Tibial artery (tissue), 4 donors: Measurements from ENCODE around the gene NAPSA.

ENCODE experiments used
- DNase-seq, 2 donors: peaks; one replicate each; pipeline ENCODE4 v3.0.0-alpha.2; 2019
- H3K27ac ChIP-seq, 2 donors: fragments of 200-600 bp; sonication (generic) in 1 of 2; 1 replicate in 1 of 2; 2 replicates in 1 of 2; pipeline ENCODE4 v1.5.1; 2018 to 2019; ENCODE audit warnings: mild to moderate bottlenecking in 1 of 2
- H3K27me3 ChIP-seq, 2 donors: fragments of 200-600 bp; sonication (generic) in 1 of 2; one replicate each; pipeline versions ENCODE4 v1.5.1 to v1.6.0; 2016 to 2019
- H3K36me3 ChIP-seq, 3 donors: fragments of 200-600 bp; sonication (generic) in 2 of 3; one replicate each; pipeline ENCODE4 v1.5.1; 2016 to 2019; ENCODE audit warnings: mild to moderate bottlenecking in 2 of 3
- H3K4me1 ChIP-seq, 4 donors: fragments of 200-600 bp; sonication (generic) in 2 of 4; 1 replicate in 3 of 4; 2 replicates in 1 of 4; pipeline ENCODE4 v1.5.1; 2016 to 2019
- H3K4me3 ChIP-seq, 2 donors: fragments of 200-600 bp; sonication (generic) in 1 of 2; 1 replicate in 1 of 2; 2 replicates in 1 of 2; pipeline ENCODE4 v1.5.1; 2018 to 2019; ENCODE audit warnings: mild to moderate bottlenecking in 2 of 2
- H3K9me3 ChIP-seq, 3 donors: fragments of 200-600 bp; sonication (generic) in 1 of 3; one replicate each; pipeline ENCODE4 v1.5.1; 2016 to 2019
- CTCF ChIP-seq, 2 experiments: fragments of 200-600 bp in 1 of 2; fragments of 450-650 bp in 1 of 2; IDR thresholded peaks; one replicate each; pipeline ENCODE4 v1.5.1; 2017 to 2019; ENCODE audit warnings: antibody characterized with exemption in 2 of 2, mild to moderate bottlenecking in 1 of 2, moderate library complexity in 1 of 2
- intact Hi-C: fragments of 100-400 bp; cut with DNase I; formaldehyde crosslinking; loops from one replicate; pipeline ENCODE4 v1.15.0; 2023; ENCODE audit warnings: low total_unique reads

NAPSA gene

GRCh38 chr19:50315773-50316448 lies 49.5 kb downstream of the NAPSA start:
- H3K27me3 ChIP-seq, result peaks cover 2 to 69% of the 10 kb centered on the region in 2 donors
- no peak for DNase-seq

GRCh38 chr19:50314724-50315708 lies 50.4 kb downstream of the NAPSA start:
- Histone ChIP-seq H3K27ac (no peak overlapping the region), H3K4me3 (no peak overlapping the region), H3K4me1 (peaks cover 0 to 15% (median 0%) of the 10 kb centered on the region in 4 donors), H3K9me3 (no peaks in the 10 kb centered on the region), H3K27me3 (peaks cover 2 to 73% of the 10 kb centered on the region in 2 donors), H3K36me3 (no peaks in the 10 kb centered on the region)
- no peak for DNase-seq
- no peak for TF ChIP-seq CTCF (IDR thresholded peaks at IDR 0.05)
- intact Hi-C loops, result no loop called here

More at GRCh38 chr19:50315773-50316448, 49.5 kb downstream of the NAPSA start:
- Histone ChIP-seq H3K4me1 (peaks cover 0 to 15% (median 0%) of the 10 kb centered on the region in 4 donors), H3K9me3 (no peaks in the 10 kb centered on the region), H3K27ac (no peak overlapping the region), H3K36me3 (no peaks in the 10 kb centered on the region), H3K4me3 (no peak overlapping the region)
- intact Hi-C loops, result no loop called here
- TF ChIP-seq CTCF (IDR thresholded peaks at IDR 0.05), result no peak

GRCh38 chr19:50313812-50314536 lies 51.5 kb downstream of the NAPSA start:
- no peak overlapping the region for H3K4me3 ChIP-seq

GRCh38 chr19:50312967-50313811 lies 52.2 kb downstream of the NAPSA start:
- Histone ChIP-seq H3K4me1 (peaks cover 0 to 15% (median 0%) of the 10 kb centered on the region in 4 donors), H3K36me3 (peaks cover 0 to 15% (median 0%) of the 10 kb centered on the region in 3 donors), H3K9me3 (peaks cover 0 to 5% (median 3%) of the 10 kb centered on the region in 3 donors), H3K27ac (no peak overlapping the region), H3K27me3 (peaks cover 2 to 80% of the 10 kb centered on the region in 2 donors), H3K4me3 (no peak overlapping the region)
- no peak for TF ChIP-seq CTCF (IDR thresholded peaks at IDR 0.05)
- DNase-seq, result no peak
- intact Hi-C loops, result no loop called here

More at GRCh38 chr19:50313812-50314536, 51.5 kb downstream of the NAPSA start:
- H3K27ac ChIP-seq, result no peak overlapping the region
- peaks cover 2 to 80% of the 10 kb centered on the region in 2 donors for H3K27me3 ChIP-seq
- peaks cover 0 to 7% (median 0%) of the 10 kb centered on the region in 3 donors for H3K36me3 ChIP-seq
- no peak for TF ChIP-seq CTCF (IDR thresholded peaks at IDR 0.05)
- no peaks in the 10 kb centered on the region for H3K9me3 ChIP-seq
- DNase-seq, result no peak
- peaks cover 0 to 15% (median 0%) of the 10 kb centered on the region in 4 donors for H3K4me1 ChIP-seq
- intact Hi-C loops, result no loop called here
